ENCODE measurements around the gene MCCC1. TPM values are rescaled to one million over a fixed set of nuclear protein-coding genes. Genes with fewer than 3 reads are reported as not detected.

The MCCC1 gene
- total RNA-seq, 3 donors from 2014 or later, result 42.3 to 70.2 (median 47.6) TPM

GRCh38 chr3:183015185-183015584 is 84.1 kb downstream of the MCCC1 start:
- TF ChIP-seq POLR2AphosphoS5 (IDR thresholded peaks at IDR 0.05), result no peak
- TF ChIP-seq CTCF (IDR thresholded peaks at IDR 0.05), result no peak
- TF ChIP-seq POLR2A (IDR thresholded peaks at IDR 0.05), result no peak
- intact Hi-C loops (cut with DNase I; ENCODE audit: low total_unique reads), result loop anchor here (5.0 kb wide), 1 partner anchor 158 kb away; no protein-coding TSS in a partner anchor
- Histone ChIP-seq H3K4me1 (no peaks in the 10 kb centered on the region), H3K27ac (no peak overlapping the region), H3K4me3 (no peak overlapping the region), H3K9me3 (no peaks in the 10 kb centered on the region), H3K36me3 (no peaks in the 10 kb centered on the region), H3K27me3 (no peaks in the 10 kb centered on the region)
- no peak for DNase-seq (ENCODE audit: low spot score in 2 of 2)

DNA sequence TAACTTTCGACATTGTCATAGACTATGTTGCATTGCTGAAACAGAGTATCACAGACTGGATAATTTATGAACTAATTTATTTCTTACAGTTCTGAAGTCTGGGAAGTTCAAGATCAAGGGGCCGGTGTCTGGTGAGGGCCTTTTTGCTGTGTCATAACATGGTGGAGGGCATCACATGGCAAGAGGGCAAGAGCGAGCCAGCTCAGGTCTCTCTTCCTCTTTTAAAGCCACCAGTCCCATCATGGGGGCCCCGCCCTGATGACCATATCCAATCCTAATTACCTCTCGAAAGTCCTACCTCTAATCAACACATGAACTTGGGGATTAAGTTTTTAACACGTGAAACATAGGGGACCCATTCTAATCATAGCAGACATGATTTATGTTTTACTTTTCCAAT is 85.4 kb downstream of the MCCC1 start:
- Histone ChIP-seq H3K4me3 (no peak overlapping the region), H3K9me3 (no peaks in the 10 kb centered on the region), H3K27ac (no peak overlapping the region), H3K4me1 (no peaks in the 10 kb centered on the region), H3K36me3 (no peaks in the 10 kb centered on the region), H3K27me3 (no peaks in the 10 kb centered on the region)
- no peak for DNase-seq (ENCODE audit: low spot score in 2 of 2)
- TF ChIP-seq POLR2A (IDR thresholded peaks at IDR 0.05) (no peak), POLR2AphosphoS5 (IDR thresholded peaks at IDR 0.05) (no peak), CTCF (IDR thresholded peaks at IDR 0.05) (no peak)
- intact Hi-C loops (cut with DNase I; ENCODE audit: low total_unique reads), result no loop called here

- H3K27ac ChIP-seq, result no peak overlapping the region
- H3K27me3 ChIP-seq, result no peaks in the 10 kb centered on the region
- no peaks in the 10 kb centered on the region for H3K9me3 ChIP-seq
- TF ChIP-seq CTCF (IDR thresholded peaks at IDR 0.05) (no peak), POLR2AphosphoS5 (IDR thresholded peaks at IDR 0.05) (no peak), POLR2A (IDR thresholded peaks at IDR 0.05) (no peak)
- H3K36me3 ChIP-seq, result no peaks in the 10 kb centered on the region
- intact Hi-C loops (cut with DNase I; ENCODE audit: low total_unique reads), result no loop called here
- no peaks in the 10 kb centered on the region for H3K4me1 ChIP-seq
- no peak for DNase-seq (ENCODE audit: low spot score in 2 of 2)
- no peak overlapping the region for H3K4me3 ChIP-seq
Measured at GRCh38 chr3:183013074-183013473, 86.2 kb downstream of the MCCC1 start.

DNA sequence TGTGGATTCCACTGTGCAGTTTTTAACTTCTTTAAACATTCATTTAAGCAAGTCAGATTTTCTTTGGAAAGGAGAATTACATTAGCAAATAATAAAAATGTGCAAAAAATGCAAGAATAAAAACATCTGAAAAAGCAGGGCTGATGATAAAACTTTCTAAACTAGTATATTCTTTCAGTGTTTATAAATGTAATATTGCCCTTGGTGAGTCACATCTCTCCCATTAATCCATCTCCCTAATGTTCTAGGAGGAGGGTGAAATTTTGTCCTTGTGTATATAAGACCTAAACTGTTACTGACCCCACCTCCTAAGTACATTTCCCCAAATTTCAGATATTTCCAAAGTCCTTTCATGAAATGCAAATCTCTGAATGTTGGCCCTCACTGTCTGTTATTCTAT is 90.5 kb downstream of the MCCC1 start:
- H3K4me3 ChIP-seq, result no peak overlapping the region
- no peak for TF ChIP-seq CTCF (IDR thresholded peaks at IDR 0.05)
- TF ChIP-seq POLR2AphosphoS5 (IDR thresholded peaks at IDR 0.05), result no peak
- no peak for TF ChIP-seq POLR2A (IDR thresholded peaks at IDR 0.05)
- no peaks in the 10 kb centered on the region for H3K9me3 ChIP-seq
- no peaks in the 10 kb centered on the region for H3K27me3 ChIP-seq
- H3K36me3 ChIP-seq, result no peaks in the 10 kb centered on the region
- DNase-seq (ENCODE audit: low spot score in 2 of 2), result no peak
- H3K27ac ChIP-seq, result no peak overlapping the region
- no peaks in the 10 kb centered on the region for H3K4me1 ChIP-seq
- intact Hi-C loops (cut with DNase I; ENCODE audit: low total_unique reads), result no loop called here

DNA sequence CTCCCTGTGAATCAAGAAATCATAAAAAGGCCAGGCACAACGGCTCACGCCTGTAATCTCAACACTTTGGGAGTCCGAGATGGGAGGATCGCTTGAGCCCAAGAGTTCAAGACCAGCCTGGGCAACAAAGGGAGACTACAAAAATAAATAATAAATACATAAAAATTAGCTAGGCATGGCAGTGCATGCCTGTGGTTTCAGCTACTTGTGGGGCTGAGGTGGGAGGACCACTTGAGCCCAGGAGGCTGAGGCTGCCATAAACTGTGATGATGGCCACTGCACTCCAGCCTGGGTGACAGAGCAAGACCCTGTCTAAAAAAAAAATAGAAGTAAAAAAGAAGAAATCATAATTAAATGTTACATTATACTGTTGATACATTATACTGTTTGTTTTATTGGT is 91.0 kb downstream of the MCCC1 start:
- no peaks in the 10 kb centered on the region for H3K9me3 ChIP-seq
- intact Hi-C loops (cut with DNase I; ENCODE audit: low total_unique reads), result no loop called here
- no peaks in the 10 kb centered on the region for H3K27me3 ChIP-seq
- TF ChIP-seq CTCF (IDR thresholded peaks at IDR 0.05) (no peak), POLR2A (IDR thresholded peaks at IDR 0.05) (no peak), POLR2AphosphoS5 (IDR thresholded peaks at IDR 0.05) (no peak)
- no peaks in the 10 kb centered on the region for H3K36me3 ChIP-seq
- H3K4me3 ChIP-seq, result no peak overlapping the region
- DNase-seq (ENCODE audit: low spot score in 2 of 2), result no peak
- H3K4me1 ChIP-seq, result no peaks in the 10 kb centered on the region
- H3K27ac ChIP-seq, result no peak overlapping the region
